ENCODE data around the gene NCBP2L. TPM values are rescaled to one million over a fixed set of nuclear protein-coding genes. Genes with fewer than 3 reads are reported as not detected.

NCBP2L gene
- total and polyA plus RNA-seq, 2 of the 8 experiments (the other 6 are each of a cell fraction or from before 2014, with no cell fraction given) = not detected

GRCh38 chrX:107731831-107732502, 45.6 kb upstream of the NCBP2L start:
- H2AFZ ChIP-seq (ENCODE audit: low read length) = no peak overlapping the region
- no peak overlapping the region for H3K23ac ChIP-seq (ENCODE audit: insufficient read length)
- H2BK5ac ChIP-seq (ENCODE audit: low read depth, low read length) = peak overlapping the region; percentile 81; the same call in 1 of the 2 replicates
- ChIA-PET CTCF (ENCODE audit: partially characterized antibody) (interaction anchor here (0.8 to 4.7 kb wide), 6 partner anchors 13 to 203 kb away, joined by 3 to 50 read pairs (median 4); no protein-coding TSS in a partner anchor), POLR2A (ENCODE audit: partially characterized antibody) (interaction anchor here (0.6 to 4.7 kb wide), 6 partner anchors 10 to 63 kb away, joined by 3 to 51 read pairs (median 4); no protein-coding TSS in a partner anchor)
- no peak overlapping the region for H2BK20ac ChIP-seq (ENCODE audit: low read length)
- H3K4me2 ChIP-seq (ENCODE audit: insufficient read depth in 1 of 2, low read depth in 2 of 2, low read length in 2 of 2) = peak overlapping the region; percentile 28 to 53; a peak in 2 of 4 replicates
- no peak overlapping the region for H3K56ac ChIP-seq (replicated peaks; ENCODE audit: insufficient read length, low read depth, low read length)
- H3K79me1 ChIP-seq (ENCODE audit: low read depth, low read length) = no peaks in the 10 kb centered on the region
- peaks cover 0 to 19% (median 10%) of the 10 kb centered on the region in 4 experiments; a peak in 6 of 7 replicates for H3K4me1 ChIP-seq (replicated peaks in 1 of 4; ENCODE audit: control insufficient read depth in 3 of 4, insufficient read depth in 4 of 4, low read length in 3 of 4)
- no peaks in the 10 kb centered on the region for H3K79me2 ChIP-seq (ENCODE audit: control insufficient read depth in 1 of 2, insufficient read depth in 2 of 2, low read length in 2 of 2)
- no peaks in the 10 kb centered on the region for H3K36me3 ChIP-seq (ENCODE audit: control insufficient read depth in 2 of 4, insufficient read depth in 4 of 4, low read length in 3 of 4)
- no peak for DNase-seq (ENCODE audit: low read depth in 1 of 2, low spot score in 2 of 2)
- H3K27me3 ChIP-seq (replicated peaks in 1 of 4; ENCODE audit: control insufficient read depth in 3 of 4, extremely low read depth in 1 of 4, insufficient read depth in 3 of 4, low read length in 3 of 4) = no peaks in the 10 kb centered on the region
- H3K18ac ChIP-seq (ENCODE audit: extremely low read depth, low read length) = no peak overlapping the region; the same call in 1 of the 2 replicates
- FAIRE-seq = peak; percentile 39
- no peak overlapping the region for H2BK15ac ChIP-seq (ENCODE audit: low read length)
- TF ChIP-seq RBBP5 (IDR thresholded peaks at IDR 0.05; ENCODE audit: borderline replicate concordance, low read depth, low read length) (peak; percentile 35; the same call in 1 of the 2 replicates), TAF1 (IDR thresholded peaks at IDR 0.05; ENCODE audit: low read depth, low read length) (0 out of 2 replicates have a peak, but pooled peaks have one; percentile 15), BACH1 (IDR thresholded peaks at IDR 0.05; ENCODE audit: low read length) (peak; percentile 30; the same call in 1 of the 2 replicates), POLR2A (IDR thresholded peaks at IDR 0.05; ENCODE audit: control extremely low read depth in 1 of 2, low read depth in 2 of 2, low read length in 2 of 2) (0 out of 3 replicates have a peak, but pooled peaks of 1 of the 2 experiments have one; percentile 32), RFX5 (IDR thresholded peaks at IDR 0.05; ENCODE audit: borderline replicate concordance, low read depth, low read length) (no peak)
- no peaks in the 10 kb centered on the region for H3K23me2 ChIP-seq (ENCODE audit: low read depth, low read length)
- no peak overlapping the region for H3K4me3 ChIP-seq (ENCODE audit: extremely low read depth in 1 of 4, insufficient read depth in 2 of 4, low read depth in 3 of 4, low read length in 4 of 4)
- H3K27ac ChIP-seq (ENCODE audit: low read depth, low read length) = no peak overlapping the region; the same call in 1 of the 2 replicates
- H3K14ac ChIP-seq (ENCODE audit: insufficient read length) = no peak overlapping the region
- no peak overlapping the region for H2AK5ac ChIP-seq (ENCODE audit: low read depth, low read length)
- no peak overlapping the region for H4K5ac ChIP-seq (ENCODE audit: insufficient read length, low read depth, low read length)
- no peaks in the 10 kb centered on the region for H3K9me3 ChIP-seq (ENCODE audit: insufficient read depth in 2 of 2, low read depth in 1 of 2, low read length in 1 of 2)
- peak overlapping the region; percentile 42 for H4K91ac ChIP-seq (replicated peaks; ENCODE audit: insufficient read length, low read length)
- 0 out of 2 replicates have a peak overlapping the region, but pooled peaks have one; percentile 17 for H2BK12ac ChIP-seq (ENCODE audit: low read depth, low read length)
- no peak overlapping the region for H3K4ac ChIP-seq (replicated peaks; ENCODE audit: insufficient read length, low read depth, low read length)
- no peaks in the 10 kb centered on the region for H4K20me1 ChIP-seq (replicated peaks in 1 of 2; ENCODE audit: control insufficient read depth in 1 of 2, insufficient read depth in 2 of 2, low read length in 2 of 2)
- 60% methylated on average over 3 of the region's 7 CpGs; no CpG with 5 or more reads in 1 of the 2 experiments for WGBS, 2 experiments (ENCODE audit: extremely low coverage in 1 of 2, insufficient coverage in 1 of 2, insufficient read length in 1 of 2, insufficient replicate concordance in 2 of 2, low coverage in 1 of 2, low lambda C conversion rate in 2 of 2, missing lambda C conversion rate in 1 of 2)
- H2BK120ac ChIP-seq (replicated peaks; ENCODE audit: low read depth, low read length) = no peak overlapping the region
- no peak overlapping the region for H3K9ac ChIP-seq (replicated peaks in 1 of 4; ENCODE audit: extremely low read depth in 1 of 4, low read depth in 3 of 4, low read length in 3 of 4)
- H4K8ac ChIP-seq (ENCODE audit: extremely low read depth, insufficient read depth, low read length) = peak overlapping the region; percentile 14; the same call in 1 of the 2 replicates
